Astrocyte of the cerebellum (primary cell): ENCODE data around the gene EXOC7.

Source experiments
- DNase-seq: peaks from one replicate; pipeline ENCODE4 v3.0.0-alpha.2; 2011; ENCODE audit warnings: low read depth
- H3K4me3 ChIP-seq: 2 replicates; pipeline ENCODE4 v1.5.1; 2011; ENCODE audit warnings: mild to moderate bottlenecking, low read depth, low read length, moderate library complexity
- CTCF ChIP-seq: IDR thresholded peaks from 2 replicates; pipeline ENCODE4 v1.5.1; 2012; ENCODE audit warnings: low read length, low read depth, moderate library complexity, mild to moderate bottlenecking; ENCODE audit errors: missing control alignments
- in situ Hi-C: cut with HindIII; loops from 2 replicates; pipeline ENCODE4 v1.10.0; 2017; ENCODE audit warnings: low sequenced_read_pairs

The EXOC7 gene, protein sequence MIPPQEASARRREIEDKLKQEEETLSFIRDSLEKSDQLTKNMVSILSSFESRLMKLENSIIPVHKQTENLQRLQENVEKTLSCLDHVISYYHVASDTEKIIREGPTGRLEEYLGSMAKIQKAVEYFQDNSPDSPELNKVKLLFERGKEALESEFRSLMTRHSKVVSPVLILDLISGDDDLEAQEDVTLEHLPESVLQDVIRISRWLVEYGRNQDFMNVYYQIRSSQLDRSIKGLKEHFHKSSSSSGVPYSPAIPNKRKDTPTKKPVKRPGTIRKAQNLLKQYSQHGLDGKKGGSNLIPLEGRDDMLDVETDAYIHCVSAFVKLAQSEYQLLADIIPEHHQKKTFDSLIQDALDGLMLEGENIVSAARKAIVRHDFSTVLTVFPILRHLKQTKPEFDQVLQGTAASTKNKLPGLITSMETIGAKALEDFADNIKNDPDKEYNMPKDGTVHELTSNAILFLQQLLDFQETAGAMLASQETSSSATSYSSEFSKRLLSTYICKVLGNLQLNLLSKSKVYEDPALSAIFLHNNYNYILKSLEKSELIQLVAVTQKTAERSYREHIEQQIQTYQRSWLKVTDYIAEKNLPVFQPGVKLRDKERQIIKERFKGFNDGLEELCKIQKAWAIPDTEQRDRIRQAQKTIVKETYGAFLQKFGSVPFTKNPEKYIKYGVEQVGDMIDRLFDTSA

GRCh38 chr17:76103274-76104139, at the start of gene EXOC7:
TSS of gene EXOC7 (minus strand) at chr17:76103787. CDS start at chr17:76103692, 95 bp downstream.
- in situ Hi-C loops = no loop called here
- TF ChIP-seq CTCF = peak; percentile 11
- peak; percentile 73 for DNase-seq
- peak within 1 kb of the TSS; percentile 70 for H3K4me3 ChIP-seq

GRCh38 chr17:76153202-76153601, 49.6 kb upstream of the EXOC7 start:
- no peak overlapping the region for H3K4me3 ChIP-seq
- in situ Hi-C loops = no loop called here
- no peak for TF ChIP-seq CTCF
- no peak for DNase-seq

DNA sequence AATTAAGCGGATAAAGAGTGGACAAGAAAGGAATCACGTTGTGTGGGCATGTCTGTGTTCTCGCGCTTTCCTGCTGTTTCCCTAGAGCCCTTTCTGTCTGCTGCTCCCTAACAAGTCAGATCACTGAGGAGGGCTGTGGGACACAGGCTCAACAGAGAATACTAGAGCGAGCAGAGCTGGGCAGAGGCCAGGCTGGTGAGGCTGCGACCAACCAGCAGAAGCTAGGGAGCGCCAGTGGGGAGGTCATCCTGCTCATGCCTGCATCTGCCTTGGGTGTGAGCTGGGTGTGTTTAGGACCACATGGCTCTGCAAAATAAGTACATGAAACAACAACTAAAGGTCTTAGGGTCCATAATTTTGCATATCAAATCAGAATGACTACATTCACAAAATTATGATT, 49.0 kb upstream of the EXOC7 start:
- no peak overlapping the region for H3K4me3 ChIP-seq
- no peak for DNase-seq
- in situ Hi-C loops = no loop called here
- no peak for TF ChIP-seq CTCF

- no peak overlapping the region for H3K4me3 ChIP-seq
- no peak for TF ChIP-seq CTCF
- no peak for DNase-seq
- in situ Hi-C loops = no loop called here
Observed at GRCh38 chr17:76151896-76152454, 48.4 kb upstream of the EXOC7 start.

DNA sequence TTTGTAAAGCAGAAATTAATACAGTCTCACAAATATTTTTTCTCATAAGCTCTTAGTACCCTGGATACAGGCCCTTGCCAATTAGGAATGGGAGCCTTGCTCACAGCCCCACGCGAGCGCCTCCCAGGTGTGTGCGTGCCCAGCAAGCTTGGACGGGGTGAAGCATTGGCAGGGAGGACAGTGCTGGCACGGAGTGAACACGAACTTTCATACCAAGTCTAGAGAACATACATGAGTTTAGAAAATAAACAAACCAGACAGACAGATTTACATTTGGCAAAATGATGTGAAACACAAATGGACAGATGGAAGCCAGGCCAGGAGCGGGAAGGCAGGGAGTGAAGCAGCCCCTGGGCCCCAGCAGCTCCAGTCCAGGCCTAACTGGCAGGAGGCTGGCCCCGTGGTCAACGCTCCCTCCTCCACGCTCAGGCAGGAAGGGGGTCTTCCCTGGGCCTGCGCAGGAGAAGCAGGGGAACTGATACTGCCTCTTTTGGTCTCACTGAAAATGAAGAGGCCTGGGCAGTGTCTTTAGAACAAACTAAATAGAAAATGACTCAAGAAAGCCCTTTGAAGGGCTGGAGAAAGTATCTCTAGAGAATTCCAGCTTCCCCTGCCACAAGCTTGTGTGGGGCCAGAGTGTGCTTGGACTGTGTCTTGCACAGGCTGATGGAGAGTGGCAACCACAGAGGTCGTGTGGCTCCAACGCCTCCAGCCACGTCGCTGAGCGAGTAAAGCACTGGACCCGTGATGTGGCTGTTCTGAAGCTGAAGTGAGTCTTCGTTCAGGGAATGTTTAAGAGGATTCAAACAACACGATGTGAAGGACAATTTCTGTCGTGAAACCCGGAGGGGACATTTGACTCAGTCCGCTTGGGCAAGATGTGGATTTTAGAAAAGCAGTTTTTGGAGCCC, 47.4 kb upstream of the EXOC7 start:
- no peak for TF ChIP-seq CTCF
- DNase-seq = no peak
- in situ Hi-C loops = no loop called here
- H3K4me3 ChIP-seq = no peak overlapping the region
